Vagina (tissue), 2 donors: ENCODE results near the gene CCDC169.
A peak's percentile ranks its signal among the peaks of the same experiment; 100 is the strongest.

Source experiments
- POLR2A ChIP-seq, 2 donors: fragments of 450-650 bp; IDR thresholded peaks; one replicate each; pipeline ENCODE4 v1.6.1; 2017; ENCODE audit warnings: antibody characterized with exemption in 2 of 2, mild to moderate bottlenecking in 2 of 2, moderate library complexity in 2 of 2
- TF ChIP-seq, protein P1 (sequence below), 3 experiments: fragments of 450-650 bp in 2 of 3; fragments of 200-600 bp in 1 of 3; sonication (generic) in 1 of 3; IDR thresholded peaks; one replicate each; pipeline ENCODE4 v1.5.1; 2017 to 2019; ENCODE audit warnings: antibody characterized with exemption in 3 of 3, mild to moderate bottlenecking in 2 of 3, moderate library complexity in 2 of 3

DNA sequence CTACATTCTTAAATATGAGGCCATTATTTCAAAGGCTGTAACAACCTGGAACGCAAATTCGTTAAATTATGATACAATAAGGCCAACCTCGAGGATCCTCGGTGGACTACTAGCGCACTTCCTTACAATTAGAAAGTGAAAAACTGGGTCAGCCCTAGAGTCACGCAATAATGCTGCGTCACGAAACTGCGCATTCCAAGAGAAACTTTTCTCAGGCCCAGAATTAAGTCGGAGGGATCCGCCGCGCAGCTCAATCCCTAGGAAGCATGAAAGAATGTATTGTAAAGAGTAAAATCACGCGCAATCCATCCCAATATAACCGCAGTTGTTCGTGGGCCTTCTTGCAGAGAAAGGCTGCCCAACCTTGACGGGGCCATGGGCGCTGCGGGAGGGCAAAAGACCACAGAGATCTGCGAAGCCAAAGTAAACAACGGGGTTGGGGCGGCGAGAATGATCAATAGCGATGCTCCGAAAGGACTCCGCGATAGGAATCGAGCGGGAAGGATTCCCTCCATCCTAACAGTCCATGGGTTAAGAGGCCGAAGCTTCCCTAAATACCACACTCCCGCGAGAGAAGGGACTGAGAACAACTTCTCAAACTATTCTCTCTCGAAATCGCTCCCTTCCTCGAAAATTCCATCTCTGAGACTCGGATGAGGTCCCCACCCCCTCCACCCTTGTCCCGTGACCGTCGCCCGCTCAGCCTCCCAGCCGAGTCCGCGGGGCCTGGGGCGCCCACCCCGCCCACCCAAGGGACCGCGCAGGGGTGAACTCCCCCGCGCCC lies 48.0 kb upstream of the CCDC169 start:
- TF ChIP-seq, protein P1, sequence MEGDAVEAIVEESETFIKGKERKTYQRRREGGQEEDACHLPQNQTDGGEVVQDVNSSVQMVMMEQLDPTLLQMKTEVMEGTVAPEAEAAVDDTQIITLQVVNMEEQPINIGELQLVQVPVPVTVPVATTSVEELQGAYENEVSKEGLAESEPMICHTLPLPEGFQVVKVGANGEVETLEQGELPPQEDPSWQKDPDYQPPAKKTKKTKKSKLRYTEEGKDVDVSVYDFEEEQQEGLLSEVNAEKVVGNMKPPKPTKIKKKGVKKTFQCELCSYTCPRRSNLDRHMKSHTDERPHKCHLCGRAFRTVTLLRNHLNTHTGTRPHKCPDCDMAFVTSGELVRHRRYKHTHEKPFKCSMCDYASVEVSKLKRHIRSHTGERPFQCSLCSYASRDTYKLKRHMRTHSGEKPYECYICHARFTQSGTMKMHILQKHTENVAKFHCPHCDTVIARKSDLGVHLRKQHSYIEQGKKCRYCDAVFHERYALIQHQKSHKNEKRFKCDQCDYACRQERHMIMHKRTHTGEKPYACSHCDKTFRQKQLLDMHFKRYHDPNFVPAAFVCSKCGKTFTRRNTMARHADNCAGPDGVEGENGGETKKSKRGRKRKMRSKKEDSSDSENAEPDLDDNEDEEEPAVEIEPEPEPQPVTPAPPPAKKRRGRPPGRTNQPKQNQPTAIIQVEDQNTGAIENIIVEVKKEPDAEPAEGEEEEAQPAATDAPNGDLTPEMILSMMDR (IDR thresholded peaks at IDR 0.05): no peak
- TF ChIP-seq POLR2A (IDR thresholded peaks at IDR 0.05): peak in 1 of 2 donors; percentile 67
